NCI-H345 treated with DMSO at 0.1 percent for 48 hours (cell line): ENCODE data around the gene FBXO45.
"Not testable (repeated sequence)": the region's sequence is repeated elsewhere in the genome, so short reads cannot be mapped to it uniquely, and the experiment has no call there.

ENCODE experiments used
- DNase-seq: peaks from one replicate; lab custom pipeline; 2025; ENCODE audit not compliant: unreplicated experiment; lab: John Stamatoyannopoulos, UW

FBXO45 gene

DNA sequence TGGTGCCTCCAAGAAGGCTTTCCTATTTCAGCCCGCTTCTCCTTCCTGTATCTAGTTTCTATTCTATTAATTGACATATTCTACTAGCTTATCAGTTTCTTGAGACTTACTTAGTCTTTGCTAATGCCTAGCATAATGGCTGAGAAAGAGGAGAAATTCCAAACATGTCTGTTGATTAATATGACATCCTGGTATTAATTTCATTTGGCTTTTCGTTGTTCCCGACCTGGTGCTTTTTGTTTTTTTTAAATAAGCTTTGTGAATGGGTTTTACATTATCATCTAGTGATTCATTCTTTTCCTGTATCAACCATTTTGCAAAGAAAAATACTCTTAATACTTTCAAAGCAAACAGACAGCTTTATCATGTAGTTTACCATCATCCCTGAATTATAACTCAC, 13.2 kb upstream of the FBXO45 start:
- no peak for DNase-seq

GRCh38 chr3:196557236-196557635, 11.2 kb upstream of the FBXO45 start:
- no peak for DNase-seq

DNA sequence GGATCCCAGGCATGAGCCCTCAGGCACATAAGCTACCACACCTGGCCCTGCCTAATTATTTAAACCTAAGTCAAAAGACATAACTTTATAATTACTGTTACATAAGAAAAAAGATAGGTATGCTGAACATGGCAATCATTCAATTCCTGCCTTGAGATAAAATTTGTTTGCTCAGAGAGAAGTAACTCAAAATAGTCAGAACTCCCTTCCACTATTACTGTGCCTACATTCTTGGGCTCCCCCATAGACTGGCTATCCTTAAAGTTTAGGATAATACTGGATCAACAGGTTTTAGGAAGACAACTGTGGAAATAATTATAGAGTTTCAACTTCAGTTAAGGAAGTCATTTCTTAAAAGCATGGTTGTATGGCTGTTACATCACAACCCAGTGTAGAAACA, 10.0 kb upstream of the FBXO45 start:
- no peak for DNase-seq

DNA sequence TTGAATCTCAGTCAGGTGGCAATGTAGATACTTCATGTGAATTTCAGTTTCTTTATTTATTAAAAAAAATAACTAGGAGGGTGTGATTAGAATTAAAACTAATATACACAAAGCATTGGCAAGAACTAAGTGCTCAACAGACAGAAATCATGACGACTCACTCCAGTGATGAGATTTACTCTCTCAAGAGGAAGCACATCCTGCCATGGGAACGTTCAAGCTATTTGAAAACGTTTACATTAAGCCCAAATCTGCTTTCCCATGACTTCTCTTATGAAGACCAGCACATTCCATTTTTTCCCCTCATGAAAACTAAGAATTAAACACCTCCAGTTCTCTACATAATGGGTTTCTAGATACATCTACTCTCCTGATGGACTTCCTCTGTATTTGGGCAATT, 8.6 kb upstream of the FBXO45 start:
- no peak for DNase-seq

DNA sequence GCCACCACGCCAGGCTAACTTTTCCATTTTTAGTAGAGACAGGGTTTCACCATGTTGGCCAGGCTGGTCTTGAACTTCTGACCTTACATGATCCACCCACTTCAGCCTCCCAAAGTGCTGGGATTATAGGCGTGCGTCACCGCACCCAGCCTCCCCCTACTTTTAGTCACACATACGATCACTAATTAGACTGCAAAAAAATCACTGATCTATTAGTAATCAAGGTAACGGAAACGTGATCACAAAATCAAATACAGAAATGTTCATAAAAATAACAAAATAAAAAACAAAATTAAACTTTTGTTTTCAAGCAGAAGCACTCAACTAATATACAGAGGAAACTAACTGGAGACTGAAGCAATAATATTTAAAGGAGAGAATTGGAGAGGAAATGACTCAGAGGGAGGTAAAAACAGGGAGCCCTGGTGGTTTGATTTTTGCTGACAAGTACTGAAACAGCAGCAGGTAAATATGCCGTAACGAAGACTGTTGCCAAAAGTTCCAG, 4.7 kb upstream of the FBXO45 start:
- no peak for DNase-seq

DNA sequence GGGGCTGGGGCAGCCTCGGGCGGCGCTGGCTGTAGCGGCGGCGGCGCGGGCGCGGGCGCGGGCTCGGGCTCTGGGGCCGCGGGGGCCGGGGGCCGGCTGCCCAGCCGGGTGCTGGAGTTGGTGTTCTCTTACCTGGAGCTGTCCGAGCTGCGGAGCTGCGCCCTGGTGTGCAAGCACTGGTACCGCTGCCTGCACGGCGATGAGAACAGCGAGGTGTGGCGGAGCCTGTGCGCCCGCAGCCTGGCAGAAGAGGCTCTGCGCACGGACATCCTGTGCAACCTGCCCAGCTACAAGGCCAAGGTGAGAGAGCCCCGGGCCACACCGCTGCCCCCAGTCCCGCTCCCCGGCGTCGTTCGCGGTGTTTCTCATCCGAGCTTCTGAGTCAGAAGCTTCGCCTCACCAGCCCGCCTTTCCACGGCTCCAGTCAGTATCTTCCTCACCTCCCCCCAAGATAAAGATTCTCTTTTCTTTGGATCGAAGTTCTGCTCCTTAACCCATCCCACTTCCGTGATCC, 600 bp downstream of the FBXO45 start:
- peak; percentile 36 for DNase-seq

DNA sequence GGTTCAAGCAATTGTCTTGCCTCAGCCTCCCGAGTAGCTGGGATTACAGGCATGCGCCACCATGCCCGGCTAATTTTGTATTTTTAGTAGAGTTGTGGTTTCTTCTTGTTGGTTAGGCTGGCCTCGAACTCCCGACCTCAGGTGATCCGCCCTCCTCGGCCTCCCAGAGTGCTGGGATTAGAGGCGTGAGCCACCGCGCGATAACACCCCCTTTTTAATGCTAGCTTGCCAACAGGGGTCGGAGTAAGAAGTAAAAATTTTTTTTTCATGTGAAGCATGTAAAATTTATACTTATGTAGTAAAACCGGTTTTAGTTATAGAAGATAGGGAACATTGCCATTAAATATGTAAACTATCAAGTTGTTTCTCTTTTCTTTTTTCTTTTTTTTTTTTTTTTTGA, 1.9 kb downstream of the FBXO45 start:
- DNase-seq = not testable (repeated sequence)

- DNase-seq = no peak
These were observed 3.9 kb downstream of the FBXO45 start for GRCh38 chr3:196572389-196572788.

- no peak for DNase-seq
These were observed 16.7 kb downstream of the FBXO45 start for GRCh38 chr3:196585044-196585757.

- no peak for DNase-seq
These were observed 21.8 kb downstream of the FBXO45 start for GRCh38 chr3:196590279-196590678.

GRCh38 chr3:196596355-196596754, 27.9 kb downstream of the FBXO45 start:
- no peak for DNase-seq

GRCh38 chr3:196597971-196598733, 29.7 kb downstream of the FBXO45 start:
- DNase-seq = not testable (repeated sequence)

- DNase-seq = no peak
These were observed 31.3 kb downstream of the FBXO45 start for GRCh38 chr3:196599734-196600128.

GRCh38 chr3:196600359-196600758, 31.9 kb downstream of the FBXO45 start:
- no peak for DNase-seq

DNA sequence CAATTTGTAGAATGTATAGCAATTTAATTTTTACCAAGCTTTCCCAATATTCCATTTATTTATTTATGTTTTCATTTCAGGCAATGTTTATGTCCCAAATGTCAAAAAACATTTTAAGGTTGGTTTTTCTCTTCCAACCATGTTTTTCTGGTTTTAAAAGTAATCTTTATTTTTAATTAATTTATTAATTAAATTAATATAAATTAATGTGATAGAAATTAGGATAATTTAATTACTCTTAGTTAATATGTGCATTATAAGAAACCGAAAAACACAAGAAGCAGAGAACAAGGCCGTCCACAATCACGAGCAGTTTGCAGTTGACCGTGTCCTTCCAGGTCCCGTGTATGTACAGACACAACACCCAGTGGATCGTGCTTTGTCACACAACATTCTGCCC, 34.2 kb downstream of the FBXO45 start:
- no peak for DNase-seq

DNA sequence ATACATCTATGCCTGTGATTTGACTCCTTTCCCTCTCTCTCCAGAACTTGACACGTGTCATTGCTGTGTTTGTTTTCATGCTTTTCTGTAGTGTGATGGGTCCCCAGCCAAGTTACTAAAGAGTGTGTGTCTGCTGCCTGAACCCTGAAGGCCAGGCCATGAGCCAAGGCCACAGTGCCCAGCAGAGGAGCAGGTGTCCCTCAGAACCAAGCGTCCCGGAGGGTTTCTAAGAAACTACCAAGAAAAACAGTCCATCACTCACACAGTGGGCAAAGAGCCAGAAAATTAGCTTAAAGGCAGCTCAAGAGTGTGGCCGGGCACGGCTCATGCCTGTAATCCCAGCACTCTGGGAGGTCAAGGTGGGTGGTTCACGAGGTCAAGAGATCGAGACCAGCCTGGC, 35.2 kb downstream of the FBXO45 start:
- no peak for DNase-seq

DNA sequence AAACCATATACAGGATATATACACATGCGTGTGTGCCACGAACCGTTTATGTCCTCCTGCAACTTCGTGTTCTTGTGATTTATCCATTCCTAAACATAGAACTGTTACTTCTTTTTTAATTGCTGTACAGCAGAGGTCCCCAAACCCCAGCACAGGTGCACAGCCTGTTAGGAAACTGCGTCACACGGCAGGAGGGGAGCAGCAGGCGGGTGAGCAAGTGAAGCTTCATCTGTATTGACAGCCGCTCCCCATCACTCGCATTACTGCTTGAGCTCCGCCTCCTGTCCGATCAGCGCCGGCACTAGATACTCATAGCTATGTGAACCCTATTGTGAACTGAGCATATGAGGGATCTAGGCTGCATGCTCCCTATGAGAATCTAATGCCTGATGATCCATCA, 36.1 kb downstream of the FBXO45 start:
- DNase-seq = no peak

DNA sequence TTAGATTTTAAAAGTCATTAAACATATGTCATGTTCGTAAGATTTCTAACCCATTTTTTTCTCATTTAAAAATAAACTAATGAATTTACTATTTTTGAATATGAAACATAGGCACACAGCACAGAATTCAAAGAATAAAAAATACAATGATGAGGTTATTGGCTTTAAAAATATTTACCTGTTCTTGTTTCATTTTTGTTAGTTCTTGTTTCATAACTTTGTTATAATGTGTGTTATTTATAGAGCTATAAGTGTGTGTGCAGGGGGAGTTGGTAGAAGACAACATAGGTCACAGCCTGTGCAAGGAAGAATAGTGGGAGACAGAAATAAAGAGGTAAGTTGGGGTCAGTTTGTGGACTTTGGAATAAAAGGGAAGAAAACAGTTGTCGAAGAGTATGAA, 40.2 kb downstream of the FBXO45 start:
- no peak for DNase-seq

DNA sequence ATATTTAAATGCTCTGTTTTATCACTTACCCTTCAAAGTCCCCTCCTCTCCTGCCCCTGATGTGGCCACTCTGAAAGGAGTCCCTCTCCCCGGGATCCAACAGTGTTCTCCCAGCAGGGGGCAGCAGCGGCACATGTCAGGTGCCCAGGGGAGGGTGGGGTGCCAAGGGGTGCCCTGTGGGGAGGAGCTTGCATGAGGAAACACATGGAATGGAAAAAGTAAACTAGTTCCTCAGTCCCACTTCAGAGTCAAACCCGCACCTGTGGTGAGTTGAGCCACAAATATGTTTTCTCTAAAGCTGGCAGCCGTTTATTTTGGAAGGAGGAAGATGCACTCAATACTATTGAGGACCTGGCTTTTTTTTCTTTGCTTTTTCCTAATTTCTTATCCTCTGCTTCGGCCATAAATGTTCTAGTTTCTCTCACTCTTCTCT, 40.9 kb downstream of the FBXO45 start:
- peak; percentile 75 for DNase-seq

- no peak for DNase-seq
These were observed 41.5 kb downstream of the FBXO45 start for GRCh38 chr3:196609805-196610515.

DNA sequence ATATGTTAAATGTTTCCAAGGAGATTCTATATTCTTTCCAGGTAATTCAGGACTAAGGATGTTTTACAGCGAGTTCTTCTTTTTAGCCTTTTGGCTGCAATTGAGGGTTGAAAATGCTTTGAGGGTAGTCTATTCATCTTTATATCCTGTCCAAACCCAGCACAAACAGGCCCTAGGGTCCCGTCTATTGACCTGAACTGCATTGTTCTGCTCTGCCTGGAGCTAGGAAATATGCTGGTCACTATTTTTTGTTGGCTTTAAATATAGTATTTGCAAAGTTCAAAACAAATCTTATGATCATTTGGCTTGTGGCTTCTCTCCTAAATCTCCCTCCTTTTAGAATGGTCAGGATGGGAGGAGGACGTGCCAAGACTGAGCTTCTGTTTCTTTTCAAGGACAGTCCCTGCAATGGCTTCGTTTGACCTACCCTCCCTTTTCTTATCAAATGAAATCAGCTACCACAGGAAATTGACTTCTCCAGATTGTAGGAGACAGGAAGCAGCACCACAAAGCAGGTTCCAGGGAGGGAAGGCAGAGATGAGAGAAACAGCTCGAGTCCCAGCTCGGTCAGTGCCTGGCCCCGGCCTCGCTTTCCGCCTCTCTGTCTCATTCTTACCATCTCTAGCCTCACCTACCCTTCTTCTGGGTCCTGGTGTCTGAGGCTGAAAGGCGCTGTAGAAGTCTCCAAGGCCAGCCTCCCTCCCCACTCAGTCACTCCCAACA, 43.5 kb downstream of the FBXO45 start:
- DNase-seq = no peak
